Esophagus muscularis mucosa (tissue), 4 donors: ENCODE data around the gene KRTAP13-1. TPM values are rescaled to one million over a fixed set of nuclear protein-coding genes. Genes with fewer than 3 reads are reported as not detected.

Experiments used
- DNase-seq: peaks from one replicate; pipeline ENCODE4 v3.0.0-alpha.2; 2017; ENCODE audit errors: extremely low spot score
- H3K27ac ChIP-seq, 4 donors: fragments of 200-600 bp; sonication (generic); replicated peaks in 1 of 4; 1 replicate in 3 of 4; 2 replicates in 1 of 4; pipeline ENCODE4 v1.5.1; 2016 to 2019; ENCODE audit warnings: mild to moderate bottlenecking in 1 of 4
- H3K27me3 ChIP-seq, 4 donors: fragments of 200-600 bp; sonication (generic); one replicate each; pipeline versions ENCODE4 v1.5.1 to v1.6.0; 2016 to 2019
- H3K36me3 ChIP-seq, 4 donors: fragments of 200-600 bp; sonication (generic); one replicate each; pipeline ENCODE4 v1.5.1; 2016 to 2019
- H3K4me1 ChIP-seq, 4 donors: fragments of 200-600 bp; sonication (generic); one replicate each; pipeline ENCODE4 v1.5.1; 2016 to 2019
- H3K4me3 ChIP-seq, 4 donors: fragments of 200-600 bp; sonication (generic); 1 replicate in 2 of 4; 2 replicates in 2 of 4; pipeline ENCODE4 v1.5.1; 2016 to 2019; ENCODE audit warnings: mild to moderate bottlenecking in 4 of 4, moderate library complexity in 1 of 4
- H3K9me3 ChIP-seq, 4 donors: fragments of 200-600 bp; sonication (generic); 1 replicate in 3 of 4; 2 replicates in 1 of 4; pipeline ENCODE4 v1.5.1; 2016 to 2019
- CTCF ChIP-seq, 3 experiments: fragments of 200-600 bp in 2 of 3; fragments of 450-650 bp in 1 of 3; sonication (generic) in 2 of 3; IDR thresholded peaks; one replicate each; pipeline ENCODE4 v1.5.1; 2017 to 2019; ENCODE audit warnings: antibody characterized with exemption in 3 of 3, mild to moderate bottlenecking in 2 of 3, moderate library complexity in 1 of 3
- EP300 ChIP-seq: sonication (generic); formaldehyde crosslinking; IDR thresholded peaks from one replicate; pipeline ENCODE4 v1.6.1; 2017; ENCODE audit warnings: antibody characterized with exemption
- POLR2A ChIP-seq: fragments of 450-650 bp; IDR thresholded peaks from one replicate; pipeline ENCODE4 v1.6.1; 2017; ENCODE audit warnings: antibody characterized with exemption, moderate library complexity, mild to moderate bottlenecking, low read depth
- POLR2AphosphoS5 ChIP-seq, 2 donors: sonication (generic); formaldehyde crosslinking; IDR thresholded peaks; one replicate each; pipeline ENCODE4 v1.6.1; 2017; ENCODE audit warnings: antibody characterized with exemption in 2 of 2
- WGBS: methylation state at CpG from one replicate; pipeline ENCODE4 v1.1.5; 2018; 5-methylcytosine and 5-hydroxymethylcytosine counted together
- intact Hi-C: fragments of 100-400 bp; cut with DNase I; formaldehyde crosslinking; loops from one replicate; pipeline ENCODE4 v1.15.1; 2023
- total RNA-seq, 4 donors: library from RNA; depleted of rRNA; stranded (reverse); fragments of >200 nt; gene quantifications; one replicate each; pipeline versions ENCODE4 v1.1.0 to v1.2.1, GENCODE V29; 2016

Gene KRTAP13-1
- total RNA-seq = not detected

DNA sequence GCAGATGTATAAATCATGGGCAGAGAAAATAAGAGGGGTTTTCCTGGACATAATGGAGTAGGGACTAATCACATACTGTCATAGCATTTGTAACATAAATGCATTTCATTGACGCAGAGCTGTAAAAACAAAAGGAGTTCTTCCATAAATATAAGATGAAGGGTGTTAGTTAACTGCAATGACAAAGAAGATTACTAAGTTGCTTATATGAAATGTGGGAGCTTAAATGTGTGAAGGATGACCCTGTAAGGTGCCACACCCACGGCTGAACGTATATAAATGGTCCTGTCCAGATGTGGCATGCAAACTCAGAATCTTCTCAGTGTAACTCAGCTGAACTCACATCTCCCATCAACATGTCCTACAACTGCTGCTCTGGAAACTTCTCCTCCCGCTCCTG, at the start of gene KRTAP13-1:
Gene KRTAP13-1 (plus strand): TSS at position 301 of the 400 bp plus-strand sequence. CDS start 56 bp downstream, at position 357.
- DNase-seq = no peak
- Histone ChIP-seq H3K27me3 (peaks cover 0 to 3% (median 0%) of the 10 kb centered on the region in 4 donors), H3K9me3 (peaks cover 0 to 4% (median 0%) of the 10 kb centered on the region in 4 donors), H3K27ac (no peak within 1 kb of the TSS), H3K36me3 (no peaks in the 10 kb centered on the region), H3K4me3 (no peak within 1 kb of the TSS), H3K4me1 (no peaks in the 10 kb centered on the region)
- 43% methylated on average over 4 of the region's 4 CpGs for WGBS
- intact Hi-C loops = no loop called here
- TF ChIP-seq EP300 (no peak), POLR2AphosphoS5 (IDR thresholded peaks at IDR 0.05) (no peak), CTCF (IDR thresholded peaks at IDR 0.05) (no peak), POLR2A (no peak)

DNA sequence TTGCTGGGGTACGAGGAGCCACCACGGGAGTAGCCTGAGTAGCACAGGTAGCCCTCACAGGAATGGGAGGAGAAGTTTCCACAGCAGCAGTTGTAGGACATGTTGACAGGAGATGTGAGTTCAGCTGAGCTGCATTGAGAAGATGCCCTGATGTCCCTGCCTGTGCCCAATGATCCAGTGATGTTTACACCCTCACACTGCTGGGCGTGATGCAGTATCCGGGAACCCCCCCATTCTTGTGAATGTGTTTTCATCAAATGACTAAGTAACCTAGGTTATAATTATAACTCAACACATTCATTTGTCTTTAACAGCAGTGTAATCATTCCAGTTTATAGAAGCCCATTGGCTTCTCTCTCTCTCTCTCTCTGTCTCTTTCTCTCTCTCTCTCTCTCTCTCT, 47.3 kb upstream of the KRTAP13-1 start, which contains the start of gene KRTAP23-1:
Gene KRTAP23-1 (minus strand): TSS at position 101 of the 400 bp plus-strand sequence. CDS start 0 bp downstream, at position 101.
- Histone ChIP-seq H3K4me3 (no peak within 1 kb of the TSS), H3K4me1 (no peaks in the 10 kb centered on the region), H3K27ac (no peak within 1 kb of the TSS), H3K36me3 (no peaks in the 10 kb centered on the region), H3K27me3 (no peaks in the 10 kb centered on the region), H3K9me3 (no peaks in the 10 kb centered on the region)
- no peak for DNase-seq
- TF ChIP-seq POLR2A (no peak), CTCF (IDR thresholded peaks at IDR 0.05) (no peak), POLR2AphosphoS5 (IDR thresholded peaks at IDR 0.05) (no peak), EP300 (no peak)
- intact Hi-C loops = no loop called here
- WGBS = 88% methylated on average over 4 of the region's 4 CpGs

DNA sequence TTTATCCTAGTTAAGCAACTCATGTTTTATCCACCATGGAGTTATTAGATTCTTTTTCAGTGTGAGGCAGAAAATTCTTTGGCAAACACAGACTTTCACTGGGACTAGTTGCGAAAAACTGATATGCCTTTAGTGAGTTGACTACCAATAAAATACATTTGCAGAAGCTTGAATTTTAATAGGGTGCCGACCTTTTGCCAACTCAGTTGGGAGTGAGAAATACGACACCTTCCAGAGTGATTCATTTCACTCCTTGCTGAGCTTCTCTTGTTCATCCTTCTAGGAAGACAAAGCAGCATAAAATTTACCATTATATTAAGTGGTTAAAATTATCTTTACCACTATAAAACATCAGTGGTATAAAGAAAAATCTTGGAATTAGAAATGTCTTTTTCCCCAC, 46.3 kb upstream of the KRTAP13-1 start:
- WGBS = 67% methylated on average over 3 of the region's 3 CpGs
- Histone ChIP-seq H3K27me3 (no peaks in the 10 kb centered on the region), H3K4me1 (no peaks in the 10 kb centered on the region), H3K4me3 (no peak overlapping the region), H3K9me3 (no peaks in the 10 kb centered on the region), H3K27ac (no peak overlapping the region), H3K36me3 (no peaks in the 10 kb centered on the region)
- intact Hi-C loops = no loop called here
- DNase-seq = no peak
- no peak for TF ChIP-seq EP300
- TF ChIP-seq POLR2AphosphoS5 (IDR thresholded peaks at IDR 0.05) = no peak
- no peak for TF ChIP-seq POLR2A
- TF ChIP-seq CTCF (IDR thresholded peaks at IDR 0.05) = no peak

- H3K9me3 ChIP-seq = no peaks in the 10 kb centered on the region
- no peaks in the 10 kb centered on the region for H3K36me3 ChIP-seq
- no peak for DNase-seq
- H3K27me3 ChIP-seq = no peaks in the 10 kb centered on the region
- intact Hi-C loops = no loop called here
- H3K4me3 ChIP-seq = no peak overlapping the region
- TF ChIP-seq CTCF (IDR thresholded peaks at IDR 0.05) (no peak), POLR2AphosphoS5 (IDR thresholded peaks at IDR 0.05) (no peak), POLR2A (no peak), EP300 (no peak)
- no peaks in the 10 kb centered on the region for H3K4me1 ChIP-seq
- H3K27ac ChIP-seq = no peak overlapping the region
- WGBS = 90% methylated on average over 1 of the region's 1 CpG
Measured at GRCh38 chr21:30351534-30351933, 44.3 kb upstream of the KRTAP13-1 start.
